NCI-H1417 treated with DMSO at 0.1 percent for 48 hours (cell line): Measurements from ENCODE around the gene IMPA2.
"Not testable (repeated sequence)": the region's sequence is repeated elsewhere in the genome, so short reads cannot be mapped to it uniquely, and the experiment has no call there.

ENCODE experiments used
- DNase-seq: peaks from one replicate; lab custom pipeline; 2025; lab: John Stamatoyannopoulos, UW

Gene IMPA2

DNA sequence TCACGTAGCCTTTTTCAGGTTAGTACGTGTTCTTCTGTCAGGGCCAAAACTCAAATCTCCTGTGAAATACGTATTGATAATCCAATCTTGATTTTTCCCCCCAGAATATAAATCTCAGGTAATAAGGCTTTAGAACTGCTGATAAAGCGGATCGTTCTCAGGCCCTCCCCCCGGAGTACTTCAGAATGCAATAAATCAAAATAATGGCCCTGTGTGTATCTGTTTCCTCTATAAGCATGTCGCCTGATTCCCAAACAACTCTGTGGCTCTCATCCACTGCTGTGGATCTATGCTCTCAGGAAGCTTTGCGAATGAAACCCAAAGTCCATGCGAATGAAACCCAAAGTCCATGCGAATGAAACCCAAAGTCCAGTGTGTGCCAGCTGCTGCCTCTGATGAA, 49.4 kb downstream of the IMPA2 start:
- no peak for DNase-seq

DNA sequence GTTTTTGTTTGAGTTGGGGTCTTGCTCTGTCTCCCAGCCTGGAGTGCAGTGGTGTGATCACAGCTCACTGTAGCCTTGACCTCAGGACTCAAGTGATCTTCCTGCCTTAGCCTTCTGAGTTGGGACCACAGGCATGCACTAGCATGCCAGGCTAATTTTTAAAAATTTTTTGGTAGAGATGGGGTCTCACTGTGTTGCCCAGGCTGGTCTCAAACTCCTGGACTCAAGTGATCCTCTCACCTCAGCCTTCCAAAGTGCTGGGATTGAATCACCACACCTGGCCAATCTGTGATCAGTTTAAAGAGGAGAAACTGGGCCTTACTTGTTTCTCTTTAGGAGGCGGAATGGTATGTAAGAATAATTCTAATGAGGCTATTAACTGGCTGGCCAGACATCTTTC, 49.9 kb downstream of the IMPA2 start:
- DNase-seq = no peak

DNA sequence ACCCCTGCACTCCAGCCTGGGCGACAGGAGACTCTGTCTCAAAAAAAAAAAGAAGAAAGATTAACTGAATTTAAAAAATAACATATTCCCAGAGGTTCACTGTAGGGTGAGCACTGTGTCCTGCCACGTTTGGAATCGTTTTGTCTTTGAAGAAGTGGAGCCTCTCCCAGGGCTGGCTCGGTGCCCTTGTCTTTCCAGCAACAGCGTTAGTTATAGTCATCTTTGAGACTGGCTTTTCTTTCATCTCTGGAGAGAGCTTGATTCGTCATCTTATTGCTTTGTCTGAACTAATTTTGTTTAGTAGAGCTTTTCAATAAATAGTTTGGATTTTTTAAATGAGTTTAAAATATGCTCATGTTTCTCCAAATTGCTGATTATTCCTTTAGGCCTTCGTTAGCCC, 50.5 kb downstream of the IMPA2 start:
- DNase-seq = no peak

DNA sequence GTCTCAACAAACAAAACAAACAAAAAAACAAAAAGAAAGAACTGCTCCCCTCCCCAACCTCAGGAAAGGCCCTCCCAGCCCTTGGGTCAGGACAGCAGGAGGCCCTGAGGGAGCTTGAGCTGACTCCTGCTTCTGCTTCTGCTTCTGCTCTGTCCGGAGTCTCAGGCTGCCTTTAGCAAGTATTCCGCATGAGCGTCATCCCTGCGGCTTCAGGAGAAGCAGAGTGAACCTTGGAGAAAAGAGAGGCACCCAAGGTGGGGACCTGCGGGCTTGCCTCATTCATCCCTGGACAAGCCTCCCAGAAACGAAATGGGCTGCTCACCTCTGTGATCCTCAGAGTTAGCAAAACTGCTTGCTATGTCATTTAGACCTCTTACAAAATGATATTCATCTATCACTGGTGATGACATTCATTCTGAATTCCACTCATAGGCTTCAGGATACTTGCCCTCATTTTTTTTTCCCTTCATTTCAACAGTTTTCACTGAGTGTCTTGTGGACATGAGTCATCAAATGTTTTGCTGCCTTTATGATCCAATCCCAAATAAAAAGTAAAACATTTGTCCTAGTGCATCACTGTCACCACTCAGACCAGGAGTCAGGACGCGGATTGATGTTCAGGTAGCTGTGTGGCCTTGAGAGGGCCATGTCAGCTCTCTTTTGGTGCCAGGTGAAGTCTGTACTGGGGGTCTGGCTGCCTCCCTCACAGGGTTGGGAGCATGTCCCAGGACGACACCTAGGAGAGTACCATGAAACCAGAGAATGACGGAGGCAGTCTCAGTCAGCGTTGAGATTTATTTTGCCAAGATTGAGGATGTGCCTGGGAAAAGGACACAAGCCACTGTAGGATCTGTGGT, 51.7 kb downstream of the IMPA2 start:
- DNase-seq = no peak

DNA sequence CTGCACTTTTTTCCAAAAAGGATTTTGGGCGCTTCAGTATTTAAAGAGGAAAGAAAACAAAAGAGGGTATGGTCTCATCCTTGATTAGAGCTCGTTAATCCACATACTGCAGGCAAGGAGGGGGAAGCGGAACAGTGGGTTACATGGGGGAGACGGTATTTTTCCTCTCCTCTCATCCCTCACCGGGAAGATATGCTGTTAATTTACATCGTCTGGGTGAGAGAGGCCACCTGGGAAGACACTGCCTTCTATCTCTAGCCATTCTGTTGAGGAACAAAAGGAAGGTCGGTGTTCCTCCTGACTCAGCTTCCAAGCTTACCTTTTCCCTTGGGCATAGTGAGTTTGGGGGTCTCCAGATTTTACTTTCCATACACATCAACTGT, 52.3 kb downstream of the IMPA2 start:
- no peak for DNase-seq

DNA sequence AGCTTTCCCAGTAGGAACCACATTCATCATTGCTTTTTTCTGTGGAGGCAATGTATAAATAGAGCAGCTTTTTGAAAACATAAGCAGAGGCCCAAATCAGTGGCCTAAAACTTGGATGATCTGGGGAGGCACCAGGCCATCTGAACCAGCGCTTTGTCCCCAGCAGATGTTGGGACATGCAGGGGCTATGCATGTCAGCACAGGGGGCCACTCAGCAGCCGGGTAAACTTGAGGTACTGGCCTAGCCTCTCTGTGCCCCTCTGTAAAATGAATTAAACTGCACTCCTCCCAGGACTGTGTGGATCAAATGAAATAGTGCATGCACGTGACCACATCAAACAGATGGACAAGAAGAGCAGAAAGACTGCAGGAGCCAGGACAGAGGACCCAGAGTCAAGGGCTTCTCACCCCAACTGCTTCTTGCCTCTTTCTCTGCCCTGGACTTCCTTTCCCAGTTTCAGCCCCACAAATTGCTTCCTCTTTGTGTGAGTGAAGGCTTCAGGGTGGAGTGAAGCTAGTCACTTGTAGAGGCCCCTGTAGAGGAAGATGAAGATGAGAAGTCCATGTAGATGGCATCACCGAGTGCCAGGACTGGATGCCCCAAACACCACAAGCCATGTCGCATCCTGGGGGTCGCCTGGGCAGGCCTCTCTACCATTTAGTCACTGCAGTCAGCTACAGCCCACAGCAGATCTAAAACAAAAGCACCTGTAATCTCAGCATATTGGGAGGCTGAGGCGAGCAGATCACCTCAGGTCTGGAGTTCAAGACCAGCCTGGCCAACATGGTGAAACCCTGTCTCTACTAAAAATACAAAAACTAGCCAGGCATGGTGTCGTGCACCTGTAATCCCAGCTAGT, 53.2 kb downstream of the IMPA2 start:
- no peak for DNase-seq

DNA sequence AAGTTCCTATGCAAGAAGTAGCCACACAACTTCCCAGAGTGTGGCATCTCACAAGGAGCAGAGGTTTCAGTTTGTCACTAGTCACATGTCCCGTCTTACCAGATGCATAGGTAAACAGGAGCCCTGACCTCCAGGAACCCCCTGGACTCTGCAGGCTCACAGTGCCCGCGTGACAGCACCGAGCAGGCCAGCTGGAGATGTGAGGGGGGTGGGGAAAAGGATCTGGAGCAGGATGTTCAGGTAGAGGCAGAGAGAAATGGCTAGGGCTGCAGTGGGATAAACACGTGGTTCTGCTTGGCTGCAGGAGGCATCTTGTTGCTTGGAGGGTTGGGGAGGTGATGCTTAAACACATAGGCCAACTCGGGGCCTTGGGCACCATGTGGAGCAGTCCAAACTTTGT, 54.2 kb downstream of the IMPA2 start:
- no peak for DNase-seq

DNA sequence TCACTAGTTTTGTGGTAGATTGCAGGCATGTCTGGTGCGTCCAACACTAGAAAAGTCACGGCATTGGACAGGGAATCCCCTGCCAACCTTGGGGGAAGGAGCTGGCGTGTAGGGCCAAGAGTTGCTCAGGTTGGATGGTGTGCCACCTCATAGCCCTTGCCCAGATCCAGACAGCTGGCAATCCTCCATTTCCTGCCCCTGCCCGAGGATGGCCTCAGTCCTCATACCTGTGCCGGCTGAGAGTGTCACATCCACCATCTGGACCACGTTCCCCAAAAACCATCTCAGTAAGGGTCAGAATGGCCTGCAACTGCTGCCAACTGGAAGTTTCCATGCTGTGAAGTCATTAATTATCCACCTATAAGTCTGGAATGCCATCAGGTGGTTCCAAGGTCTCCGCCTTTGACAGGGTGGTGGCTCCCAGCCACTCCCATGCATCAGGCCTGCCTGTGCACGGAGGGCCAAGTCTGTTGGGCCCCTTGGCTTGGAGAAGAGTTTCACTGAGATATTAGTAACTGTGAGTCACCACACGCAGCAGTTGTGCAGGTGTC, 55.0 kb downstream of the IMPA2 start:
- no peak for DNase-seq

DNA sequence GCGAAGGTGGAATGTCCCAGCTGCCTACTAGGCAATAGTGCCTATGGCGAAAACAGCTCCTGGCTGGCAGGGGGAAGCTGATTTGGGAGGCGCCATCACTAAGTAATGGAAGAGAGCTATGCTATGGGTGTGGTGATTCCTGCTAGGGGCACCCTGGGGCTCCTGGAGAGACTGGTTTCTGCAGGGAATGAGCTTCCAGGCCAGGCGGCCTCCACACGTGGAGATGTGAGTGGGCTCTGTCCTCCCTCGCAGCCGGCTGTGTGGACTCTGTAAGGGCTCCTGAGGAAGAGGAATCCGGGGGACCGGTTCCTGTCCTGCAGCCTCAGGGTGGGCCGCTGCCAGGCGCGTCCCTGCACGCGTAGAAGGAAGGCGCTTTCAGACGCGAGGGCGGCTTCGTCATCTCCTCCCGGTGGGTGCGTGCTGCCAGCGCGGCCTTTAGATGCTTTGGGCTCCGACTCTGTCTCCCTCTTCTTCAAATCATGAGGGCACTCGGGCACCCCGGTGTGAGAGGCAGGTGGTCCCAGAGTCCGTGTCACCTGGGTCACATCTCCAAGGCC, 56.9 kb downstream of the IMPA2 start:
- no peak for DNase-seq

DNA sequence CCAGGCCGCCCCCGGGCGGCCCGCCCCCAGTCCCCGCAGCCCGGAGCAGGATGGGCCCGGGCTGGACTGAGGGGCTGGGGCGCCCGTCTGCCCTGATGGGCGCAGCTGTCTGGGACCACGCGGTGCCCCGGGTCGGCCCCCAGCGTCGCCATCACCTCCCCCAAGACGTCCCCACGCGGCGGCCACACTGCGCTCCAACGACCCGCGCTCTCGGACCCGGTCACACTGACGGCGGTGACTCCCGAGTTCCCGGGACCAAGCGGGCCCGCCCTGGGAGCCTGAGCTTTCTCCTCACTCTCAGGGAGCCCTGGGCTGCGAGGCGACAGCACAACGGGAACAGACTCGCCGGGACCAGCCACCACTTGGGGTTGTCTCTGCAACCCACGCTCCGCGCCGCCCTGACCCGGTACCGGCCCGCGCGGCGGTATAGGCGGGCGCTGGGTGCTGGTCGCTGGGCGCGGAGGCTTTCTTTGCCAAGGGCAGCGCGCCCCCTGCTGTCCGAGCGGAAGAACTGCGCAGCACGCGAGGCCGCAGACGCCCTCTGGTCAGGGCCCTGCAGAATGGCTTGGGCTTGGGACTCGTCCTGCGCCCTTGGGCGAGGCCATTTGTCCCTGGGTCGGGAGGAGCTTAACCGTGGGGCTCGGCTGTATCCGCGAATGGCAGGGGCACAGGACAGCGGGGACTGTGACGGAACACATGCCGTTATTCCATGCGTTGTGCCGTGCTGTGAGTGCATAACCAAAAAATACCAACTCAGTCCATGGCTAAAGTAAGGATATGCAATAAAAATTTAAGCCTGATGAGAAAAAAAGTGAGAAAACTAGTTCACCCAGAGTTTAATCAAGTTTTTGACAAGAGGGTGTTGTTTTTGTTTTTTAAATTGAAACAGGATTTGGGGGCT, 57.6 kb downstream of the IMPA2 start:
- no peak for DNase-seq

DNA sequence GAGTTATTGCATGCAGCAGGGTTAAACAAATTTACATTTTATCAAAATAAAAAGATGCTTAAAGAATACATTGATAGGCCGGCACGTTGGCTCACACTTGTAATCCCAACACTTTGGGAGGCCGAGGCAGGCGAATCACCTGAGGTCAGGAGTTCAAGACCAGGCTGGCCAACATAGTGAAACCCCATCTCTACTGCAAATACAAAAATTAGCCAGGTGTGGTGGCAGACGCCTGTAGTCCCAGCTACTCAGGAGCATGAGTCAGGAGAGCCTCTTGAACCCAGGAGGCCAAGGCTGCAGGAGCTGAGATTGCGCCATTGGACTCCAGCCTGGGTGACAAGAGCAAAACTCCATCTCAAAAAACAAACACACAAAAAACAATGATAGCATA, 58.2 kb downstream of the IMPA2 start:
- not testable (repeated sequence) for DNase-seq

DNA sequence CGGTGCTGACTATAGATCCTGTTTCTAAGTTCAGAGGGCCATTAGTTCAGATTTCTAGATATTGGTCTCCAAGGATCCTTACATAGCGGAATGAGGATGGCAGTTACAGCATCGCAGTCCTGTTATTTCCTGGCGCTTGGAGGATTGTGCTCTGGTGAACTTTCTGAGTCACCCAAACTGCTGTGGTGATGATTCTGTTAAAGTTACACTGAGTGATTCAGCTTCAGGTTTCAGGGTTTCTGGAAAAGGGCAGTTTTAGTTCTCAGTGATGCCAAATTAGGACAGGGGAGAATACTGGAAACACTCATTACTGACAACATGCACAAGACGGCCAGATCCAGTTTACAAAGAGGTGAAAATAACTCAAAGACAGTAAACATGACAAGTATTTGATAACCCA, 60.3 kb downstream of the IMPA2 start:
- DNase-seq = no peak

DNA sequence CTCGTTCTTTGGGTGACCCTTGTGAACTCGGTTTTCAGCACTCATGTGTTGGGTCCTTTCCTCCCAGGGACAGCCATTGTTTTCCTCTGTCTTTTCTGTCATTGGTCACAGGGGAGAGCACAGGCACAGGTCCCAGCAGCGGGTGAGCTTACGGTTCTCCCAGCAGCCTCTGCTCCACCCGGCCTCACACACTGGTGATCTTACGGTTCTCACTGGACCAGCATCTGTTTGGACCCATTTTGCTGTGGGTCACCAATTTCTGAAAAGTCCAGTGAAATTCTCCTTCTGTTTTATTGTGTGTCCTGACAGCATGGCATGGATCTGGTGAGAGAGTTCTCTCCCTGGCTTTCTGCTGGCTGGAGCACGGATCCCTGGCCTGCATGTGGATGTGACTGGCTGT, 62.5 kb downstream of the IMPA2 start:
- DNase-seq = no peak

DNA sequence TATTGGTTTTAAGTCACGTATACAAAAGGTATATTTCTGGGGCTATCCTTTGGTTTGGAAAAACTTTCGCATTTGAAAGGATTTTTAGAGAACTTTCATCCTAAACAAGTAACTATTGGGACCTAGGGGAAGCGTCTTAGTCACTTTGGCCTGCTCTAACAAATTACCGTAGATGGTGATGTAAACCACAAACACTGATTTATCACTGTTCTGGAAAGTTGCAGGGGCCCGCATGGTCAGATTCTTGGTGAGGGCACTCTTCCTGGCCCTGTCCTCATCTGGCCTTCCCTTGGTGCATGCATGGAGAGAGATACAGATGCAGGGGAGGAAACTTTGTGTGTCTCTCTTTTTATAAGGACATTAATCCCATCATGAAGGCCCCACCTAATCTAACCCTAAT, 63.3 kb downstream of the IMPA2 start:
- no peak for DNase-seq

DNA sequence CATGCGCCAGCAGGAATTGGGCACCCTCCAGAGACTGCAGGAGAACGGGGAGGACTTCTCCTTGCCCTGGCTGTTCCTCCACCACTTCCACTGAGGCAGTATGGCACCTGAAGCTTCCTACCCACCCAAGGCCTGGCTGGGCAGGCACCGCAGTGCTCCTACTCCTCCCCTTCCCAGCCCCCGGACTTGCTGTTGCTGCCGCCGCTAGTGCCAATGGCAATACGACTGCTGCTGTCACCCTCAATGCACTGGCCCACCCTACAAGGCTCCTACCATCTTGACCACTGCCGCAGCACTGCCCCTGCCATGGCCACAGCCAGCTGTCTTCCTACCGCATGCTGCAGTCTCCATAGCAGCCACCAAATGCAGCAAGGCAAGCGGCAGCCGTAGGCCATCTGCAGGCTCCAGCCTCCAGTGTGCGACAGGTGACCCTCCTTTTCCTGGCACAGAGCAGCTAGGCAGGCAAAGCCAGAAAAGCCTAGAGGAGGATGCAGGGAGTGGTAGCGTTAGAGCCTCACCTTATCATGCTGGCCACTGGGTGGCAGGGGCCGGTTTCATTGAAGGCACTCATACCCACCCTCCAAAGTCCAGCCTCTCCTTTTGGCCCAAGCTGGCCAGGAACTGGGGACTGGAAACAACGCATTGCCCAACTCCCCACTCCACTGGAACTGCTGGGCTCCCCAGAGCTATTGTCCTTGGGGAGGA, 64.9 kb downstream of the IMPA2 start:
- no peak for DNase-seq

DNA sequence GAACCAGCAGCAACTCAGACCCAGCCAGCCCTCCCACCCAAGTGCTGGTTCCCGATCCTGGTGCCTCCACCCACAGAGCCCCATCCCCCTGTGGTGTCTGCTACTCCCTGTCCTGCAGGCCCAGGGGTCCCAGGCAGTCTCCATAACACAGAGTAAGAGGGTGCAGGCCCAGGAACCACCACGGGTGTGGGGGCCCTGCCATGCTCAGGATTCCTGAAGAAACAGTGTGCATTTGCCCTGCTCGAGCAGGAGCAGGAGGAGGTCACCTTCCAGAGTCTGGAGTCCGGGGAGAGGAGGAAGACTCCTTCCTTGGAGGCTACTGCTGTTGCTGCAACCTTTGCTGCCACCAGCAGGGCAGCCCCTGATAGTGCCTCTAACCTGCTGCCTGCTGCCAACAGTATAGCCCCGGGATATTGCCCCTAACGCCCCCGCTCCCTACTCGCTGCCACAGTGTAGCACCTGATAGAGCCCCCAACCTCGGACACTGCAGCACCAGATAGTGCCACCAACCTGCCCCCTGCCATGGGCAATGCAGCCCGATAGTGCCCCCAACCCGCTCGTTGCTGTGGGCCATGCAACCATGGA, 65.5 kb downstream of the IMPA2 start:
- DNase-seq = no peak

DNA sequence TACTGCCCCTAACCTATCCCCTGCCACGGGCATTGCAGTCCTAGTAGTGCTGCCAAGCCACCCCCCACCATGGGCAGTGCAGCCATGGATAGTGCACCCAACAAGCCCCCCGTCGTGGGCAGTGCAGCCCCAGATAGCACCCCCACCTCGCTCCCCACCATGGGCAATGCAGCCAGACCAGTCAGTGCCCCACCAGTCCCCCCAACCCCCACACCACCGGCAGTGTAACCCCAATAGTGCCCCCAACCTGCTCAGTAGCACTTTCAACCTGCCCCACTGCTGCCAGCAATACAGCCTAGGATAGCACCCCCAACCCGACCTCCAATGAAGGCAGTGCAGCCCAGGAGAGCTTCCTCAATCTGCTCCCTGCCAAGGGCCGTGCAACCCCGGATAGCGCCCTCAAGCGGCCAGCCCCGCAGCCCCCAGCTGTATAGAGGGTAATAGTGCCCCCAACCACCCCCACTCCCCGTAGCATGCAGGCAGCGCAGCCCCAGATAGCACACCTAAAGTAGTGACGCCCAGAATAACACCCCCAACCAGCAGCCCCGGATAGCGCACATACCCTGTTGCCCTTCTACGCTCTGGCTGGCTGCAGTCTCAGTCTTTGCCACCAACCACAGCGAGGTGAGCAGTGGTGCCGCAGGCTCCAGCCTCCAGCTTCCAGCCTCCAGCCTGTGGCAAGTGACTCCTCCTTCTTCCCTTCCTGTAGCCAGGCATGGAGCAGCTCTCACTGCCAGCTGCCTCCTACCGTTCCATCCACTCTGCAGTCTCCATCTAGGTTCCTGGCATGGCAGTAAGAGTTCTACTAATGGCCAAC, 66.9 kb downstream of the IMPA2 start:
- no peak for DNase-seq

DNA sequence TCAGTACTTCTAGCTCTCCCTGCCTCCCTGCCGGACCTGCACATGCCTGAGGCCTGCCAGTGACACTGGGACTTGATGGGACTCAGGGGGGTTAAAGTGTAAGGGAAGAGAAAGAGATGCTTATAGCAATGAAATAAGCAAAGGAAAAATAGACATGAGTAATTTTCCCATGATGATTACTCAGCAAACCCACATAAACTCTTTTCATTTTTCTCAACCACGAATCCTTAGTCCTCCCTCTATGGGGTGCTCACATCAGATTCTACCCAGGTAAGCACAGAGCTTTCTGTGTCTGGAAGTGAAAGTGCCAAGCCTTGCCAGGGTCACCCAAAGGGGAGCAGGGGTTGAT, 67.5 kb downstream of the IMPA2 start:
- DNase-seq = no peak

DNA sequence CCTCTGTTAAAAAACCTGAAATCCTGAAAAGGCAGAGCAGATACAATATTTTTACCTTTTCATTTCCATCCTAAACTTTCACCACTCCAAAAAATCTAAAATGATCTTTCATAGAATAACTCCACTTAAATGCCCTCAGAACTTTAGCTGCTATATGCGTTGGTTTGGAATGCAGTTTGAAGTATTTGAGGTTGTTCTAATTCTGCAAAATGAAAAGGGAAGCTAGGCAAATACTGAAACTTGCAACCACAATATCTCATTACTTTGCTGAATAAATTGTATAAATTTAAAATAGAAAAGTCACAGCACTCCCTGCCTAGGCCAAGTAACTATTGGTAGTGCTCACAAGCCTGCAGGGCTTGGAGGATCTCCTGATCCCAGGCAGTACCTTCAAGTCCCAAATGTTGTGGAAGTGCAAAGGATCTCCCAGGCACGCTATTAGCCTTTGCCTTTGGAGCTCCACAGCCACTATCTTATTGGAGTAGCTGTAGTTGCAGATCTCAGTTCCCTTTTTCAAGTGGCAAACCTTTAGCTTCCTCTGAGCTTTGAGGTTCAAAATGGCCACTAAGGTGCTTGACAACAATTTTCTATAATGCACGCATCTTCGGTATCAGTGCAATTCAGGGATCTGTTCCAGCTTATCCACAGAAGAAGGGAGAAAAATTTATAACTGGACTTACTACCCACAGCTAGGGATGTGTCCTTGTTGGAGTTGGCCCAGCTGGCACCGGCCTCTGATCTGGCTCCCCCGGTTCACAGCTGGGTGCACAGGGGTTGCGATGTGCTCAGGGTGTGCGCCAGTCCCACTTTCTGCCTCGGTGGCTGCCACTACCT, 68.9 kb downstream of the IMPA2 start:
- DNase-seq = no peak
